ENCODE results near the gene SLC30A1.

The SLC30A1 gene

GRCh38 chr1:211557894-211558625 is 20.9 kb downstream of the SLC30A1 start:
- H3K27ac ChIP-seq: no peak overlapping the region
- no peaks in the 10 kb centered on the region for H3K36me3 ChIP-seq
- no peaks in the 10 kb centered on the region for H3K4me1 ChIP-seq
- no peak for DNase-seq
- no peaks in the 10 kb centered on the region for H3K9me3 ChIP-seq
- H3K4me3 ChIP-seq: no peak overlapping the region
- H3K27me3 ChIP-seq: no peaks in the 10 kb centered on the region
- intact Hi-C loops (cut with DNase I; ENCODE audit: low total_unique reads): no loop called here
- TF ChIP-seq, protein P1, sequence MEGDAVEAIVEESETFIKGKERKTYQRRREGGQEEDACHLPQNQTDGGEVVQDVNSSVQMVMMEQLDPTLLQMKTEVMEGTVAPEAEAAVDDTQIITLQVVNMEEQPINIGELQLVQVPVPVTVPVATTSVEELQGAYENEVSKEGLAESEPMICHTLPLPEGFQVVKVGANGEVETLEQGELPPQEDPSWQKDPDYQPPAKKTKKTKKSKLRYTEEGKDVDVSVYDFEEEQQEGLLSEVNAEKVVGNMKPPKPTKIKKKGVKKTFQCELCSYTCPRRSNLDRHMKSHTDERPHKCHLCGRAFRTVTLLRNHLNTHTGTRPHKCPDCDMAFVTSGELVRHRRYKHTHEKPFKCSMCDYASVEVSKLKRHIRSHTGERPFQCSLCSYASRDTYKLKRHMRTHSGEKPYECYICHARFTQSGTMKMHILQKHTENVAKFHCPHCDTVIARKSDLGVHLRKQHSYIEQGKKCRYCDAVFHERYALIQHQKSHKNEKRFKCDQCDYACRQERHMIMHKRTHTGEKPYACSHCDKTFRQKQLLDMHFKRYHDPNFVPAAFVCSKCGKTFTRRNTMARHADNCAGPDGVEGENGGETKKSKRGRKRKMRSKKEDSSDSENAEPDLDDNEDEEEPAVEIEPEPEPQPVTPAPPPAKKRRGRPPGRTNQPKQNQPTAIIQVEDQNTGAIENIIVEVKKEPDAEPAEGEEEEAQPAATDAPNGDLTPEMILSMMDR (IDR thresholded peaks at IDR 0.05): no peak

DNA sequence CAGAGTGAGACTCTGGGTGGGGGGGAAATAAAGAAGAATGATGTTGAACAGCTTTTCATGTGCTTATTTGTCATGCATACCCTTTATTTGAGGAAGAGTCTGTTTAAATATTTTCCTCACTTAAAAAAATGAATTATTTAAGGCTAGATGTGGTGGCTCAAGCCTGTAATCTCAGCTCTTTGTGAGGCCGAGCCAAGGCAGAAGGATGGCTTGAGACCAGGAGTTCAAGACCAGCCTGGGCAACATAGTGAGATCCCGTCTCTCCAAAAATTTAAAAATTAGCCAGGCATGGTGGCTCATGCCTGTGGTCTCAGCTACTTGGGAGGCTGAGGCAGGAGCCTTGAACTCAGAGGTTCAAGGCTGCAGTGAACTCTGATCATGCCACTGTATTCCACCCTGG is 25.4 kb downstream of the SLC30A1 start:
- no peak overlapping the region for H3K27ac ChIP-seq
- intact Hi-C loops (cut with DNase I; ENCODE audit: low total_unique reads): no loop called here
- TF ChIP-seq, protein P1 (IDR thresholded peaks at IDR 0.05): no peak
- H3K27me3 ChIP-seq: no peaks in the 10 kb centered on the region
- DNase-seq: no peak
- no peaks in the 10 kb centered on the region for H3K36me3 ChIP-seq
- peaks cover 0 to 29% (median 17%) of the 10 kb centered on the region in 4 donors for H3K4me1 ChIP-seq
- no peak overlapping the region for H3K4me3 ChIP-seq
- no peaks in the 10 kb centered on the region for H3K9me3 ChIP-seq

GRCh38 chr1:211551638-211552460 is 27.1 kb downstream of the SLC30A1 start:
- H3K27ac ChIP-seq: peak overlapping the region; percentile 58 to 60
- peaks cover 0 to 36% (median 23%) of the 10 kb centered on the region in 4 donors for H3K4me1 ChIP-seq
- no peak for DNase-seq
- no peaks in the 10 kb centered on the region for H3K36me3 ChIP-seq
- H3K9me3 ChIP-seq: no peaks in the 10 kb centered on the region
- TF ChIP-seq, protein P1 (IDR thresholded peaks at IDR 0.05): no peak
- H3K27me3 ChIP-seq: no peaks in the 10 kb centered on the region
- H3K4me3 ChIP-seq: no peak overlapping the region
- intact Hi-C loops (cut with DNase I; ENCODE audit: low total_unique reads): no loop called here

DNA sequence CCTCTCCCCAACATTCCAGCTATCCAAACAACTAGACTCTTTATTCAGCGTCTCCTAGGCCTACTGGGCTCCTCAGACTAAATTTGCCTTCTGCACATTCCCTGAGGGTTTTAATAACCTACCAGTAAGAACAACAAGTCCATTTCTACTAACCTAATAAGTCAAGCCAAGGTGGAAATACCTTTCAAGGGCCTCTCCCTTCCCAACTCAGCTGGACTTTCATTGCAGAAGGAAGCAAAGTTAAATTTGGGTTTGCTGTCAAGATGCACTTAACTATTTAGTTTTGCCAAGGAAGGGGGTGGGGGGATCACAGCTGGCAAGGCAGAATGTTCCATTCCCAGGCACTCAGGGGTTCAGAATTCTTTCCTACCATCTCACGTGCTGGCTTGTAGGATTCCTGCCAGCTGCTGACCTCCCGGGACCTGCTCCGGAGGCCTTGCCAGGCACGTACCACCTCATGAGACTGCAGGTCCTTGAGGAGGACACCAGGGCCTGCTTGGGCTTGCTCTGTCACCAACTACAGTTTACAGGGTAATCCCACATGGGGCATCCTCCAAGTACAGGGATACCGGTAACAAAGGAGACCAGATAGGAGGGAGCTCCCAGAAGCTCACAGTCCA is 29.8 kb downstream of the SLC30A1 start:
- Histone ChIP-seq H3K4me3 (no peak overlapping the region), H3K9me3 (no peaks in the 10 kb centered on the region), H3K27me3 (no peaks in the 10 kb centered on the region), H3K4me1 (peaks cover 0 to 36% (median 23%) of the 10 kb centered on the region in 4 donors), H3K36me3 (no peaks in the 10 kb centered on the region), H3K27ac (peak overlapping the region; percentile 76 to 78)
- peak; percentile 39 to 87 for DNase-seq
- intact Hi-C loops (cut with DNase I; ENCODE audit: low total_unique reads): no loop called here
- TF ChIP-seq, protein P1 (IDR thresholded peaks at IDR 0.05): no peak

DNA sequence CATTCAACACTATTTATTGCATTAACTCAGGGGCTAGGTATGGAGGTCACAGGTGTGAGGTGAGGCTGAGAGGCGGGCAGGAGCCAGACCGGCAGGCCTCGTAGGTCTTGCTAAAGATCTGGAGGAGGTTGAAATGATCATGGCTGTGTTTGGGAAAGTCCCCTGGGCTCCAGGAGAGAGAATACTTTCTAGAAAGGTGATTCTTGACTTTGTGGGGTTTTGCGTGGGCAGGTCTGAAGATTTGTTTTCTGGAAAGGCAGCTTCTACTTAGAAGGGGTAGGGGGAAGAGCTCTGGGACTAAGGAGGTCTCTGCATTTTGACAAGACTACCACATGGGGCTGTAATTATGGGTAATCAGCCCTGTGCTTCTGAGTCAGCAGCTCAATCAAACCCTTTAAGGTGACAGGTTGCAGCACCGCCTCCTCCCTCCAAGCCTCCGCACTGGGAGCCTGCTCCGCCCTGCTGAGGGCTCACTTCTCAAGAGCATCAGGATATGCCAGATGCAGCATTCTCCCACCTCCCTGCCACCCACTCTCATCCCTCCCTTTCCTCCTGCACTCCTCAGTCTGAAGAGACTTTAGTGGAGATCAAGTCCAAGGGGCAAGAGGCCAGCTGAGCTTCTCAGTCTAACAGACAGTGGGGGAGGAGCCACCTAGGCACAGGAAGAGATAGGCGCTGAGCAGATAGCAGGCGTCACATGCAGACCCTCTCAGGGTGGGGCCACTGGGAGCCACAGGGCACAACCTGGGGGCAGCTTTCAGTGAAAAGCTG is 30.5 kb downstream of the SLC30A1 start:
- peak in 1 of 2 donors; percentile 16 for DNase-seq
- intact Hi-C loops (cut with DNase I; ENCODE audit: low total_unique reads): no loop called here
- H3K36me3 ChIP-seq: no peaks in the 10 kb centered on the region
- peaks cover 0 to 36% (median 23%) of the 10 kb centered on the region in 4 donors for H3K4me1 ChIP-seq
- peak overlapping the region; percentile 76 to 78 for H3K27ac ChIP-seq
- no peaks in the 10 kb centered on the region for H3K9me3 ChIP-seq
- TF ChIP-seq, protein P1 (IDR thresholded peaks at IDR 0.05): no peak
- no peaks in the 10 kb centered on the region for H3K27me3 ChIP-seq
- no peak overlapping the region for H3K4me3 ChIP-seq
